ENCODE results near the gene SCFD2. TPM values are rescaled to one million over a fixed set of nuclear protein-coding genes. Genes with fewer than 3 reads are reported as not detected.
"Not testable (repeated sequence)": the region's sequence is repeated elsewhere in the genome, so short reads cannot be mapped to it uniquely, and the experiment has no call there.

SCFD2 gene
- total RNA-seq, 2 donors from 2014 or later, result 33.2 to 73.7 TPM

- DNase-seq (ENCODE audit: low spot score), result no peak
- H3K27me3 Mint-ChIP-seq, result no peaks in the 10 kb centered on the region
- no peak overlapping the region for H3K4me3 Mint-ChIP-seq
- H3K4me1 Mint-ChIP-seq (ENCODE audit: low read depth in 2 of 2), result peaks cover 4 to 8% of the 10 kb centered on the region in 2 donors
- no peak for ATAC-seq
- no peaks in the 10 kb centered on the region for H3K9me3 Mint-ChIP-seq
- H3K36me3 Mint-ChIP-seq, result peaks cover 2% of the 10 kb centered on the region
- H3K27ac Mint-ChIP-seq, result no peak overlapping the region
Observed at GRCh38 chr4:53040459-53040815, 325.4 kb downstream of the SCFD2 start.

- Mint-ChIP-seq H3K27ac (no peak overlapping the region), H3K27me3 (no peaks in the 10 kb centered on the region)
Observed at GRCh38 chr4:53039741-53040458, 326.0 kb downstream of the SCFD2 start.

GRCh38 chr4:53037892-53038291 is 328.0 kb downstream of the SCFD2 start:
- Mint-ChIP-seq H3K27me3 (no peaks in the 10 kb centered on the region), H3K27ac (no peak overlapping the region), H3K4me3 (no peak overlapping the region), H3K36me3 (peaks cover 19% of the 10 kb centered on the region), H3K9me3 (peaks cover 6% of the 10 kb centered on the region), H3K4me1 (ENCODE audit: low read depth in 2 of 2) (peaks cover 10 to 11% of the 10 kb centered on the region in 2 donors)
- no peak for ATAC-seq
- DNase-seq (ENCODE audit: low spot score), result no peak

More at GRCh38 chr4:53039741-53040458, 326.0 kb downstream of the SCFD2 start:
- DNase-seq (ENCODE audit: low spot score), result no peak
- H3K36me3 Mint-ChIP-seq, result peaks cover 8% of the 10 kb centered on the region
- no peak for ATAC-seq
- no peak overlapping the region for H3K4me3 Mint-ChIP-seq
- peaks cover 4 to 8% of the 10 kb centered on the region in 2 donors for H3K4me1 Mint-ChIP-seq (ENCODE audit: low read depth in 2 of 2)
- H3K9me3 Mint-ChIP-seq, result peaks cover 2% of the 10 kb centered on the region

- not testable (repeated sequence) for ATAC-seq; H3K27ac Mint-ChIP-seq; H3K27me3 Mint-ChIP-seq; H3K4me3 Mint-ChIP-seq; DNase-seq (ENCODE audit: low spot score); H3K9me3 Mint-ChIP-seq
- peaks cover 13 to 14% of the 10 kb centered on the region in 2 donors for H3K4me1 Mint-ChIP-seq (ENCODE audit: low read depth in 2 of 2)
- H3K36me3 Mint-ChIP-seq, result peaks cover 31% of the 10 kb centered on the region
Observed at GRCh38 chr4:53032908-53033307, 333.0 kb downstream of the SCFD2 start.

- no peak overlapping the region for H3K27ac Mint-ChIP-seq
- no peak overlapping the region for H3K4me3 Mint-ChIP-seq
- no peak for DNase-seq (ENCODE audit: low spot score)
- H3K27me3 Mint-ChIP-seq, result no peaks in the 10 kb centered on the region
- no peak for ATAC-seq
- H3K36me3 Mint-ChIP-seq, result peaks cover 1% of the 10 kb centered on the region
- peaks cover 0 to 3% of the 10 kb centered on the region in 2 donors for H3K4me1 Mint-ChIP-seq (ENCODE audit: low read depth in 2 of 2)
- no peaks in the 10 kb centered on the region for H3K9me3 Mint-ChIP-seq
Observed at GRCh38 chr4:53026233-53026632, 339.6 kb downstream of the SCFD2 start.

- no peak for ATAC-seq
- H3K27me3 Mint-ChIP-seq, result no peaks in the 10 kb centered on the region
- no peak for DNase-seq (ENCODE audit: low spot score)
- no peaks in the 10 kb centered on the region for H3K36me3 Mint-ChIP-seq
- H3K4me3 Mint-ChIP-seq, result no peak overlapping the region
- peaks cover 0 to 3% of the 10 kb centered on the region in 2 donors for H3K4me1 Mint-ChIP-seq (ENCODE audit: low read depth in 2 of 2)
- no peak overlapping the region for H3K27ac Mint-ChIP-seq
- no peaks in the 10 kb centered on the region for H3K9me3 Mint-ChIP-seq
Observed at GRCh38 chr4:53023677-53024299, 342.1 kb downstream of the SCFD2 start.

GRCh38 chr4:53022513-53023100 is 343.3 kb downstream of the SCFD2 start:
- Mint-ChIP-seq H3K4me1 (ENCODE audit: low read depth in 2 of 2) (peaks cover 0 to 3% of the 10 kb centered on the region in 2 donors), H3K9me3 (no peaks in the 10 kb centered on the region), H3K4me3 (no peak overlapping the region), H3K27me3 (no peaks in the 10 kb centered on the region), H3K36me3 (no peaks in the 10 kb centered on the region), H3K27ac (no peak overlapping the region)
- ATAC-seq, result no peak
- DNase-seq (ENCODE audit: low spot score), result no peak

- H3K4me3 Mint-ChIP-seq, result no peak overlapping the region
- H3K4me1 Mint-ChIP-seq (ENCODE audit: low read depth in 2 of 2), result peaks cover 0 to 3% of the 10 kb centered on the region in 2 donors
- H3K27me3 Mint-ChIP-seq, result no peaks in the 10 kb centered on the region
- H3K27ac Mint-ChIP-seq, result no peak overlapping the region
- ATAC-seq (no peak), DNase-seq (ENCODE audit: low spot score) (no peak)
- no peaks in the 10 kb centered on the region for H3K9me3 Mint-ChIP-seq
- no peaks in the 10 kb centered on the region for H3K36me3 Mint-ChIP-seq
Observed at GRCh38 chr4:53021754-53022512, 343.9 kb downstream of the SCFD2 start.

GRCh38 chr4:53019485-53020382 is 346.1 kb downstream of the SCFD2 start:
- Mint-ChIP-seq H3K27me3 (no peaks in the 10 kb centered on the region), H3K27ac (no peak overlapping the region), H3K4me3 (no peak overlapping the region), H3K36me3 (no peaks in the 10 kb centered on the region), H3K9me3 (no peaks in the 10 kb centered on the region), H3K4me1 (ENCODE audit: low read depth in 2 of 2) (peaks cover 0 to 3% of the 10 kb centered on the region in 2 donors)
- DNase-seq (ENCODE audit: low spot score) (no peak), ATAC-seq (no peak)

GRCh38 chr4:53018471-53018870 is 347.4 kb downstream of the SCFD2 start:
- DNase-seq (ENCODE audit: low spot score) (no peak), ATAC-seq (no peak)
- Mint-ChIP-seq H3K27ac (no peak overlapping the region), H3K27me3 (no peaks in the 10 kb centered on the region), H3K4me1 (ENCODE audit: low read depth in 2 of 2) (peaks cover 0 to 3% of the 10 kb centered on the region in 2 donors), H3K36me3 (no peaks in the 10 kb centered on the region), H3K9me3 (no peaks in the 10 kb centered on the region), H3K4me3 (no peak overlapping the region)

GRCh38 chr4:53016099-53016820 is 349.6 kb downstream of the SCFD2 start:
- Mint-ChIP-seq H3K4me3 (no peak overlapping the region), H3K27me3 (no peaks in the 10 kb centered on the region), H3K9me3 (no peaks in the 10 kb centered on the region), H3K36me3 (no peaks in the 10 kb centered on the region), H3K27ac (no peak overlapping the region), H3K4me1 (ENCODE audit: low read depth in 2 of 2) (peaks cover 9 to 12% of the 10 kb centered on the region in 2 donors)
- ATAC-seq (no peak), DNase-seq (ENCODE audit: low spot score) (no peak)

GRCh38 chr4:53015681-53016080 is 350.2 kb downstream of the SCFD2 start:
- DNase-seq (ENCODE audit: low spot score) (no peak), ATAC-seq (no peak)
- no peak overlapping the region for H3K4me3 Mint-ChIP-seq
- H3K27ac Mint-ChIP-seq, result no peak overlapping the region
- H3K4me1 Mint-ChIP-seq (ENCODE audit: low read depth in 2 of 2), result peaks cover 9 to 11% of the 10 kb centered on the region in 2 donors
- H3K36me3 Mint-ChIP-seq, result no peaks in the 10 kb centered on the region
- no peaks in the 10 kb centered on the region for H3K27me3 Mint-ChIP-seq
- no peaks in the 10 kb centered on the region for H3K9me3 Mint-ChIP-seq

Data from natural killer cell treated with Interleukin-12 subunit alpha and Interleukin-12 subunit beta and Interleukin-15 and Interleukin-18, amount 100 ng/mL, for 72 hours (primary cell).